Measurements from ENCODE around the gene KLHL14. TPM values are rescaled to one million over a fixed set of nuclear protein-coding genes. Genes with fewer than 3 reads are reported as not detected.

The KLHL14 gene
- total and polyA plus RNA-seq, 2 donors (not counting 3 experiments of a cell fraction or from before 2014, with no cell fraction given): not detected

DNA sequence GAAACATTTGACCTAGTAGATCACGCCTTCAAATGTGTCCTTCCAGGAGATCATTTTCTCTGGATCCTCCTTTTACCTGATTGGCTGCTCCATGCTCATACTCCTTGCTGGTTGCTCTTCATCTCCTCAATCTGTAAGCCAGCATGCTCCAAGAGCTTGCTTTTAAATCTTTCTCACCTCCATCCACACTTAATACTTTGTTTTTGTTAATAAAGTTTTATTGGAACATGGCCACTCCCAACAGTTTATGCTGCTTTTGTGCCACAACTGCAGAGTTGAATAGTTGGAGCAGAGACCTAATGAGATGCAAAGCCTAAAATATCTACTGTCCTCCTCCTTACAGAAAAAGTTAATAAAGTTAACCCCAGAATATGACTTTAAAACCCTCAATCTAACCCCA is 60.0 kb downstream of the KLHL14 start:
- H3K27me3 ChIP-seq (ENCODE audit: control insufficient read depth in 2 of 2, insufficient read depth in 2 of 2, low read length in 2 of 2): peaks cover 2 to 5% of the 10 kb centered on the region in 2 experiments
- H3K27ac ChIP-seq (ENCODE audit: insufficient read depth, low read depth, low read length): no peak overlapping the region
- no peak overlapping the region for H3K4me2 ChIP-seq (ENCODE audit: insufficient read depth, low read length)
- BruUV-seq (replicated peaks): no TSS peak
- FAIRE-seq (no peak), DNase-seq (ENCODE audit: low read depth, low spot score) (no peak)
- CTCF ChIA-PET: interaction anchor here (3.8 kb wide), 1 partner anchor 489 kb away, joined by 49 read pairs; no protein-coding TSS in a partner anchor
- H2AFZ ChIP-seq (ENCODE audit: low read depth, low read length): no peak overlapping the region
- H3K4me1 ChIP-seq (ENCODE audit: control insufficient read depth, extremely low read depth, insufficient read depth, low read length): no peaks in the 10 kb centered on the region
- H3K9me1 ChIP-seq (replicated peaks; ENCODE audit: control insufficient read depth, extremely low read depth, insufficient read depth, low read length): no peaks in the 10 kb centered on the region
- dilution Hi-C loops (cut with MboI; ENCODE audit: extremely low pct_ligation_motif_present, low sequenced_read_pairs): no loop called here
- POLR2A ChIA-PET: no interaction called here
- H4K20me1 ChIP-seq (replicated peaks; ENCODE audit: control insufficient read depth, extremely low read depth, insufficient read depth, low read length): no peaks in the 10 kb centered on the region
- no peaks in the 10 kb centered on the region for H3K79me2 ChIP-seq (ENCODE audit: control insufficient read depth, insufficient read depth, low read length)
- no peaks in the 10 kb centered on the region for H3K9me3 ChIP-seq (replicated peaks; ENCODE audit: control insufficient read depth, insufficient read depth, low read length)
- intact Hi-C loops (cut with micrococcal nuclease): no loop called here
- no peaks in the 10 kb centered on the region for H3K36me3 ChIP-seq (ENCODE audit: control insufficient read depth in 2 of 2, extremely low read depth in 1 of 2, insufficient read depth in 2 of 2, low read length in 2 of 2)
- no peak overlapping the region for H3K4me3 ChIP-seq (replicated peaks in 1 of 3; ENCODE audit: insufficient read depth in 1 of 3, low read depth in 1 of 3, low read length in 3 of 3)
- no peak overlapping the region for H3K9ac ChIP-seq (replicated peaks; ENCODE audit: extremely low read depth, insufficient read depth, low read length)
- TF ChIP-seq GATA2 (IDR thresholded peaks at IDR 0.05; ENCODE audit: insufficient read depth, insufficient read length, low read depth, low read length) (no peak), MYC (IDR thresholded peaks at IDR 0.05; ENCODE audit: low read depth, low read length) (no peak), EZH2 (IDR thresholded peaks at IDR 0.05; ENCODE audit: borderline replicate concordance, low read depth, low read length, severe bottlenecking) (no peak), POLR2A (IDR thresholded peaks at IDR 0.05; ENCODE audit: low read depth, low read length) (no peak), JUN (IDR thresholded peaks at IDR 0.05; ENCODE audit: borderline replicate concordance, insufficient read depth, insufficient read length, low read depth) (no peak), POLR2AphosphoS5 (IDR thresholded peaks at IDR 0.05; ENCODE audit: insufficient read depth, low read depth, low read length) (no peak)
- TF ChIP-seq, protein P1, sequence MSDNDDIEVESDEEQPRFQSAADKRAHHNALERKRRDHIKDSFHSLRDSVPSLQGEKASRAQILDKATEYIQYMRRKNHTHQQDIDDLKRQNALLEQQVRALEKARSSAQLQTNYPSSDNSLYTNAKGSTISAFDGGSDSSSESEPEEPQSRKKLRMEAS (IDR thresholded peaks at IDR 0.05; ENCODE audit: insufficient read depth, insufficient read length): no peak
- TF ChIP-seq, protein P2, sequence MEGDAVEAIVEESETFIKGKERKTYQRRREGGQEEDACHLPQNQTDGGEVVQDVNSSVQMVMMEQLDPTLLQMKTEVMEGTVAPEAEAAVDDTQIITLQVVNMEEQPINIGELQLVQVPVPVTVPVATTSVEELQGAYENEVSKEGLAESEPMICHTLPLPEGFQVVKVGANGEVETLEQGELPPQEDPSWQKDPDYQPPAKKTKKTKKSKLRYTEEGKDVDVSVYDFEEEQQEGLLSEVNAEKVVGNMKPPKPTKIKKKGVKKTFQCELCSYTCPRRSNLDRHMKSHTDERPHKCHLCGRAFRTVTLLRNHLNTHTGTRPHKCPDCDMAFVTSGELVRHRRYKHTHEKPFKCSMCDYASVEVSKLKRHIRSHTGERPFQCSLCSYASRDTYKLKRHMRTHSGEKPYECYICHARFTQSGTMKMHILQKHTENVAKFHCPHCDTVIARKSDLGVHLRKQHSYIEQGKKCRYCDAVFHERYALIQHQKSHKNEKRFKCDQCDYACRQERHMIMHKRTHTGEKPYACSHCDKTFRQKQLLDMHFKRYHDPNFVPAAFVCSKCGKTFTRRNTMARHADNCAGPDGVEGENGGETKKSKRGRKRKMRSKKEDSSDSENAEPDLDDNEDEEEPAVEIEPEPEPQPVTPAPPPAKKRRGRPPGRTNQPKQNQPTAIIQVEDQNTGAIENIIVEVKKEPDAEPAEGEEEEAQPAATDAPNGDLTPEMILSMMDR (IDR thresholded peaks at IDR 0.05; ENCODE audit: extremely low read depth in 1 of 2, insufficient read depth in 1 of 2, low read depth in 1 of 2, low read length in 2 of 2): no peak
